Right lobe of liver (tissue), 4 donors: ENCODE results near the gene TRMT5.

Experiments used
- POLR2A ChIP-seq: fragments of 450-650 bp; IDR thresholded peaks from one replicate; pipeline ENCODE4 v1.6.1; 2017; ENCODE audit warnings: antibody characterized with exemption, mild to moderate bottlenecking
- TF ChIP-seq, protein P1 (sequence below), 4 donors: fragments of 200-600 bp in 3 of 4; fragments of 450-650 bp in 1 of 4; IDR thresholded peaks; one replicate each; pipeline versions ENCODE4 v1.5.1 to v1.8.0; 2016 to 2022; ENCODE audit warnings: antibody characterized with exemption in 4 of 4, mild to moderate bottlenecking in 2 of 4
- donor health status: DM: no; HTN: no; CAD: no.
- donor health status: DM: no; HTN: no; CAD: no.
- donor health status: DM: no; HTN: yes; CAD: no.

DNA sequence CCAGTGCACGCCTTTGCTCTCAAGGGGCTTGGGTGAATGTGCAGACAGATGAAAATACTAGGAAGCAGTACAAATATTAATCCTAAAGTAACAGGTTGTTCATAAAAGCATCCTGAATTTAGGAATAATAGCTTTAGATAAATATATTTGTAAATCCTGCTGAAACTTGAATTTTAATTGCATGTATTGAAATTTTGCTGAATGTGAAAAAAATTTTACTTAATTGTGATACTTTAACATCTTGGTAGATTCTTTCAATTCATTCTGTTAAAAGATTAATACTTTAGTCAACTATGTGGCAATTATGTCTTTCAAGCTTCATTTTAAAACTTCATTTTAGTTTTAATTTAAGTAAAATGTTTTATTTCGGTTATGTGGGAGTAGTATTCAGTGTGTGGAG, 5.6 kb upstream of the TRMT5 start:
- TF ChIP-seq, protein P1, sequence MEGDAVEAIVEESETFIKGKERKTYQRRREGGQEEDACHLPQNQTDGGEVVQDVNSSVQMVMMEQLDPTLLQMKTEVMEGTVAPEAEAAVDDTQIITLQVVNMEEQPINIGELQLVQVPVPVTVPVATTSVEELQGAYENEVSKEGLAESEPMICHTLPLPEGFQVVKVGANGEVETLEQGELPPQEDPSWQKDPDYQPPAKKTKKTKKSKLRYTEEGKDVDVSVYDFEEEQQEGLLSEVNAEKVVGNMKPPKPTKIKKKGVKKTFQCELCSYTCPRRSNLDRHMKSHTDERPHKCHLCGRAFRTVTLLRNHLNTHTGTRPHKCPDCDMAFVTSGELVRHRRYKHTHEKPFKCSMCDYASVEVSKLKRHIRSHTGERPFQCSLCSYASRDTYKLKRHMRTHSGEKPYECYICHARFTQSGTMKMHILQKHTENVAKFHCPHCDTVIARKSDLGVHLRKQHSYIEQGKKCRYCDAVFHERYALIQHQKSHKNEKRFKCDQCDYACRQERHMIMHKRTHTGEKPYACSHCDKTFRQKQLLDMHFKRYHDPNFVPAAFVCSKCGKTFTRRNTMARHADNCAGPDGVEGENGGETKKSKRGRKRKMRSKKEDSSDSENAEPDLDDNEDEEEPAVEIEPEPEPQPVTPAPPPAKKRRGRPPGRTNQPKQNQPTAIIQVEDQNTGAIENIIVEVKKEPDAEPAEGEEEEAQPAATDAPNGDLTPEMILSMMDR (IDR thresholded peaks at IDR 0.05) = no peak
- TF ChIP-seq POLR2A = no peak
